ENCODE data around the gene TSPAN14.

GRCh38 chr10:80523773-80524172, 69.7 kb downstream of the TSPAN14 start:
- TF ChIP-seq CTCF (conservative IDR thresholded peaks at IDR 0.05; ENCODE audit: low read depth in 2 of 2) (no peak), POLR2AphosphoS5 (IDR thresholded peaks at IDR 0.05; ENCODE audit: low read depth) (no peak), EZH2 (IDR thresholded peaks at IDR 0.05; ENCODE audit: low read depth, unreplicated experiment) (no peak), REST (IDR thresholded peaks at IDR 0.05; ENCODE audit: unreplicated experiment) (no peak), ETS1 (IDR thresholded peaks at IDR 0.05) (no peak), EZH2phosphoT487 (IDR thresholded peaks at IDR 0.05; ENCODE audit: unreplicated experiment) (no peak)

Measured in GM23338 (cell line).